IPS DF 6.9 (cell line): ENCODE data around the gene CEP104.

Source experiments
- DNase-seq: peaks from one replicate; pipeline ENCODE4 v3.0.0-alpha.2; 2013; ENCODE audit warnings: low read depth, low spot score
- H3K27ac ChIP-seq: one replicate; pipeline ENCODE4 v1.5.1; 2013; ENCODE audit warnings: low read length, control low read depth
- H3K27me3 ChIP-seq: 2 replicates; pipeline ENCODE4 v1.6.1; 2013; ENCODE audit warnings: mild to moderate bottlenecking, low read length; ENCODE audit not compliant: control insufficient read depth, insufficient read depth
- H3K36me3 ChIP-seq: 2 replicates; pipeline ENCODE4 v1.6.1; 2013; ENCODE audit warnings: low read length; ENCODE audit not compliant: control insufficient read depth, insufficient read depth
- H3K4me1 ChIP-seq: 2 replicates; pipeline ENCODE4 v1.6.1; 2013; ENCODE audit warnings: low read length; ENCODE audit not compliant: control insufficient read depth, insufficient read depth
- H3K4me3 ChIP-seq: 2 replicates; pipeline ENCODE4 v1.5.1; 2013; ENCODE audit warnings: mild to moderate bottlenecking, low read length
- H3K9me3 ChIP-seq: 2 replicates; pipeline ENCODE4 v1.6.1; 2013; ENCODE audit warnings: low read length, inconsistent platforms; ENCODE audit not compliant: control insufficient read depth, insufficient read depth
- WGBS: extraction: QIAGEN DNeasy Blood & Tissue Kit; methylation state at CpG from one replicate; pipeline ENCODE4 v1.1.7; 2013; ENCODE audit warnings: mixed read lengths, missing lambda C conversion rate; ENCODE audit not compliant: insufficient read length, insufficient coverage; 5-methylcytosine and 5-hydroxymethylcytosine counted together

The CEP104 gene

GRCh38 chr1:3825356-3825755, 31.7 kb downstream of the CEP104 start:
- H3K36me3 ChIP-seq: peaks cover 11% of the 10 kb centered on the region; the same call in 1 of the 2 replicates
- H3K9me3 ChIP-seq: no peaks in the 10 kb centered on the region
- DNase-seq: no peak
- no peak overlapping the region for H3K27ac ChIP-seq
- no peak overlapping the region for H3K4me3 ChIP-seq
- H3K4me1 ChIP-seq: no peaks in the 10 kb centered on the region
- H3K27me3 ChIP-seq: no peaks in the 10 kb centered on the region
- WGBS: no CpG with 5 or more reads among the region's 15 CpGs

- Histone ChIP-seq H3K27ac (no peak overlapping the region), H3K9me3 (no peaks in the 10 kb centered on the region), H3K4me3 (no peak overlapping the region), H3K27me3 (no peaks in the 10 kb centered on the region), H3K36me3 (peaks cover 11% of the 10 kb centered on the region; the same call in 1 of the 2 replicates), H3K4me1 (no peaks in the 10 kb centered on the region)
- DNase-seq: no peak
- WGBS: no CpG with 5 or more reads among the region's 8 CpGs
These were observed 32.4 kb downstream of the CEP104 start for GRCh38 chr1:3824650-3825049.

- Histone ChIP-seq H3K27ac (no peak overlapping the region), H3K4me1 (no peaks in the 10 kb centered on the region), H3K36me3 (peaks cover 11% of the 10 kb centered on the region; the same call in 1 of the 2 replicates), H3K27me3 (no peaks in the 10 kb centered on the region), H3K9me3 (no peaks in the 10 kb centered on the region), H3K4me3 (no peak overlapping the region)
- DNase-seq: no peak
- WGBS: no CpG with 5 or more reads among the region's 16 CpGs
These were observed 34.6 kb downstream of the CEP104 start for GRCh38 chr1:3822421-3822820.

GRCh38 chr1:3821908-3822307, 35.1 kb downstream of the CEP104 start:
- H3K4me3 ChIP-seq: no peak overlapping the region
- H3K9me3 ChIP-seq: no peaks in the 10 kb centered on the region
- no peaks in the 10 kb centered on the region for H3K27me3 ChIP-seq
- no peak for DNase-seq
- peaks cover 11% of the 10 kb centered on the region; the same call in 1 of the 2 replicates for H3K36me3 ChIP-seq
- no CpG with 5 or more reads among the region's 15 CpGs for WGBS
- H3K27ac ChIP-seq: no peak overlapping the region
- H3K4me1 ChIP-seq: no peaks in the 10 kb centered on the region

- no peak overlapping the region for H3K27ac ChIP-seq
- no peaks in the 10 kb centered on the region for H3K9me3 ChIP-seq
- no peaks in the 10 kb centered on the region for H3K27me3 ChIP-seq
- H3K4me3 ChIP-seq: no peak overlapping the region
- no peaks in the 10 kb centered on the region for H3K4me1 ChIP-seq
- H3K36me3 ChIP-seq: peaks cover 11% of the 10 kb centered on the region; the same call in 1 of the 2 replicates
- no CpG with 5 or more reads among the region's 13 CpGs for WGBS
- DNase-seq: no peak
These were observed 35.6 kb downstream of the CEP104 start for GRCh38 chr1:3821447-3821846.

- no peak for DNase-seq
- no peak overlapping the region for H3K4me3 ChIP-seq
- peaks cover 10% of the 10 kb centered on the region; the same call in 1 of the 2 replicates for H3K36me3 ChIP-seq
These were observed 36.0 kb downstream of the CEP104 start for GRCh38 chr1:3821004-3821403.

GRCh38 chr1:3820316-3820715, 36.7 kb downstream of the CEP104 start:
- Histone ChIP-seq H3K4me3 (no peak overlapping the region), H3K27ac (no peak overlapping the region), H3K36me3 (peaks cover 3% of the 10 kb centered on the region; the same call in 1 of the 2 replicates), H3K9me3 (no peaks in the 10 kb centered on the region), H3K27me3 (no peaks in the 10 kb centered on the region), H3K4me1 (no peaks in the 10 kb centered on the region)
- no peak for DNase-seq
- no CpG with 5 or more reads among the region's 8 CpGs for WGBS

More at GRCh38 chr1:3821004-3821403, 36.0 kb downstream of the CEP104 start:
- Histone ChIP-seq H3K27ac (no peak overlapping the region), H3K27me3 (no peaks in the 10 kb centered on the region), H3K4me1 (no peaks in the 10 kb centered on the region), H3K9me3 (no peaks in the 10 kb centered on the region)
- no CpG with 5 or more reads among the region's 6 CpGs for WGBS

- Histone ChIP-seq H3K9me3 (no peaks in the 10 kb centered on the region), H3K27me3 (no peaks in the 10 kb centered on the region), H3K4me3 (no peak overlapping the region), H3K27ac (no peak overlapping the region), H3K36me3 (peaks cover 4% of the 10 kb centered on the region), H3K4me1 (no peaks in the 10 kb centered on the region)
- WGBS: no CpG with 5 or more reads among the region's 10 CpGs
- DNase-seq: no peak
These were observed 37.2 kb downstream of the CEP104 start for GRCh38 chr1:3819771-3820200.

- Histone ChIP-seq H3K36me3 (peaks cover 5% of the 10 kb centered on the region), H3K4me3 (no peak overlapping the region), H3K27ac (no peak overlapping the region), H3K9me3 (no peaks in the 10 kb centered on the region), H3K27me3 (no peaks in the 10 kb centered on the region), H3K4me1 (no peaks in the 10 kb centered on the region)
- no CpG with 5 or more reads among the region's 28 CpGs for WGBS
- no peak for DNase-seq
These were observed 39.0 kb downstream of the CEP104 start for GRCh38 chr1:3817821-3818597.

GRCh38 chr1:3817138-3817740, 39.8 kb downstream of the CEP104 start:
- H3K9me3 ChIP-seq: no peaks in the 10 kb centered on the region
- no peaks in the 10 kb centered on the region for H3K4me1 ChIP-seq
- no peak for DNase-seq
- H3K27me3 ChIP-seq: no peaks in the 10 kb centered on the region
- H3K4me3 ChIP-seq: no peak overlapping the region
- WGBS: no CpG with 5 or more reads among the region's 17 CpGs
- peaks cover 5% of the 10 kb centered on the region for H3K36me3 ChIP-seq
- no peak overlapping the region for H3K27ac ChIP-seq
